HG03103 (cell line): ENCODE data around the gene NCOR2.
A peak's percentile ranks its signal among the peaks of the same experiment; 100 is the strongest.
"Not testable (repeated sequence)": the region's sequence is repeated elsewhere in the genome, so short reads cannot be mapped to it uniquely, and the experiment has no call there.

Source experiments
- ATAC-seq: cut with Tn5 transposase; IDR thresholded peaks from one replicate; pipeline ENCODE4 v1.9.1; 2021; ENCODE audit warnings: low read depth; ENCODE audit not compliant: unreplicated experiment

The NCOR2 gene

DNA sequence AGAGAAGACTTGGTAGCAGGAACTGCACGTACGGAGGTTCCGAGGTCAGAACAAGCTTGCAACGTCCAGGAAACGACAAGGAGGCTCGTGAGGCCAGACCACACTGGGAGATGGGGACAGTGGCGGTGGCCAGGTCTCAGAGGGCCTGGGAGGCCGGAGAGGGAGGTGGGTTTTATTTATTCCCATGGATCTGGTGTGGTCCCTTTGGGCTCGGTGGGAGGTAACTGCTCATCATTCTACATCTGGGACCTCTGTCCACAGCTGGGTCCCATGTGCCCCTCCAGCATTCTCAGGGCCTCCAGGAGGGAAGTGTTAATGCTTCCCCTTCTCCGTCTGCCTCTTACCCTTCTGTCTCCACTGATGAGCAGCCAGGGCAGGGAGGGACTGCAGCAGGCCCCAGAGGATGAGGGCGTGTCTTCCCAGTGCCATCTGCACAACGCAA lies 35.7 kb upstream of the NCOR2 start:
- no peak for ATAC-seq

DNA sequence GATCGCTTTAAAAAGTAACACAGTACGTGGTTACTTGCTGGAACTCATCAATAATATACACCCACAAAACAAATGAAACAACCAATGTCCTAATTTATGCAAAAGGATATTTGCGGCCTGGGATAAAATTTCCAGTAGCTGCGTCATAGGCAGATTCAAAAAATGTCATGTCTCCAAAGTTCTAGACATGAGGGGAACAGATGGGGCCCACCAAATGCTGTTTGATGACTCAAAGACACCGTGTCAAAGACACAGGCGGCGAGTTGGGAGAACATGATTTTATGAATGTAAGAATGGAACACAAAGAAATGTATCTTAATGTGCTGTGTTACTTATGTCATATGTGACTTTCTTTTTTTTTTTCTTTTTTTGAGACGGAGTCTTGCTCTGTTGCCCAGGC lies 34.3 kb upstream of the NCOR2 start:
- no peak for ATAC-seq

DNA sequence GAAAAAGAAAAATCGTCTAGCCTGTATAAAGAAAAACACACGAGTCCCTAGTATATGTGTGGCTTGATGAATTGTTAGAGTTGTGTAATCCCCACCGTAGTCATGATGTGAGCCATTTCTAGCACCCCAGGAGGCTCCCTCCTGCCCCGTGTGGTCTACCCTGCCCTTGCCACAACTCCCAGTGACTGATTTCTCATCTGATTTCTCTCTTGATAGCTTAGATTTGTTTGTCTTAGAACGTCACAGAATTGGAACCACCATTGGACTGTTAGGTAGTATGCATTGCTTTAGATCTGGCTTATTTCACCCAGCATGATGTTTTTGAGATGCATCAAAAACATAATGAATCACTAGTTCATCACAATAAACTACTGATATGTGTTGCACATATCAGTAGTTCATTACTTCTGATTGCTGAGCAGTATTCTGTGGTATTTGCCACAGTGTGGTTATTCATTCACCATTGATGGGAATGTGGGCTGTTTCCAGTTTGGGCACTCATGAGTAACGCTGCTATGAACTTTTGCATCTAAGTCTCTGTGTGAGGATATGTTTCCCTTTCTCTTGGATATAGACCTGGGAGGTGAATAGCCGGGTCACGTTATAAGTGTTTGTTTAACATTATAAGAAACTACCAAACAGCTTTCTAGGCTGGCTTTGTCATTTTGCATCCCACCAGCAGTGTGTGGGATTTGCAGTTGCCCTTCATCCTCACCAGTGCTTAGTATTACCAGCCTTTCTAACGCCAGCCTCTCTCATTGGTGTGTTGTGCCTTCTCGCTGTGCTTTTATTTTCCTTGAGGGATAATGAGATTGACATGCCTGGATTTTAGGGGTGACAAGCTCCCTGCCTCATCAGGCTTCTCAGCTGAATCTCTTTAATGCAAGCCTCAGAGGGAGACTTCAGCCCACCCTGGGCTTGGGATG lies 31.9 kb upstream of the NCOR2 start:
- no peak for ATAC-seq

DNA sequence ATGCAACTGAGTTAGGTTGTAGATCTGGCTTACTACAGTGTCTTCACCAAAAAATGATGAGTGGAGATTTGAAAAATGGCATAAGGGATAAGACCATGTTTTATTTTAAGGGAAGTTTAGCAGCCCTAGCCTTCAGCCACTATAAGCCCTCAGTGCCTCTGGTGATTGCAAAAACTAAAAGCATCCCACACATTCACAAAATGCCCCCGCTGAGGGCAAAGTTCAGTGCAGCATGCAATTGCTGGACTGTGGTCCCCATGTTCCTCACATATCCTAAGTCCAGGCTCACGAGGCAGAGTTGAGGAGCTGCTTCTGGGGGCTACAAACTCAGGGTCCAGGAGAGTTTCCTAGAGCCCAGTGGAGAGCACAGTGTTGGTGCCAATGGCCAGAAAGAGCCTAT lies 29.6 kb upstream of the NCOR2 start:
- ATAC-seq, result no peak

DNA sequence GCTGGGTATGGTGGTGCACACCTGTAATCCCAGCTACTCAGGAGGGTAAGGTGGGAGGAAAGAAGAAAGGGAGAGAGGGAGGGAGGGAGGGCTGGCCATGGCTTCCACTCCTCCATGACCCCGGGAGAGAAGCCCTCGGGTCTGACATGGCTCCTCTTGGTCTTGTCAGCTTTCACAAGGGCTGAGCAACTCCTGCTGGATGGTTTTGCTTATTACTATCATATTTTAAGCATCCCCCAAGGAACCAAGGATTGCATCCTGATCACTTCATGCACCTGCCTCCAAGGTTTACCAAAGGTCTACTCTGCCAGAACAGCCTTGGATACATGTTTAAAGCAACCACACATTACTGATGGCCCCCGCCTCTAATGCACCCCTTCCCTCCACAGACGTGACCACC lies 28.0 kb upstream of the NCOR2 start:
- no peak for ATAC-seq

DNA sequence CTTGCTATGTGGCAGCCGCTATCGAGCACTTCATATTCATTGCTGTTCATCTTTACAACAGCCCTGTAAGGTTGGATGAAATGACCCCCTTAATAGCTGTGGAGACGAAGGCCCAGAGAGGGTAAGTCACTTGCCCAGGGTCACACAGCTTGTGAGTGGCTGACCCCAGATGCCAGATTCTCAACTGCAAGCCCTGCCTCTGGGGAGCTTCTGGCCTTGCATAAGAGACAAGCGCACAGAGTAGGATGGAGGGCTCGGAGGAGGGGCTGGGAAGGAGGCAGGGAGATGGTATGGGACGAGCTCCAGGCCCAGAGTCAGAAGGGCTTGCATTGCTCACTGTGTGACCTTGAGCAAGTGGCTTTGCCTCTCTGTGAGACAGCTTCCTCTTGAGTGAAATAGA lies 27.4 kb upstream of the NCOR2 start:
- no peak for ATAC-seq

DNA sequence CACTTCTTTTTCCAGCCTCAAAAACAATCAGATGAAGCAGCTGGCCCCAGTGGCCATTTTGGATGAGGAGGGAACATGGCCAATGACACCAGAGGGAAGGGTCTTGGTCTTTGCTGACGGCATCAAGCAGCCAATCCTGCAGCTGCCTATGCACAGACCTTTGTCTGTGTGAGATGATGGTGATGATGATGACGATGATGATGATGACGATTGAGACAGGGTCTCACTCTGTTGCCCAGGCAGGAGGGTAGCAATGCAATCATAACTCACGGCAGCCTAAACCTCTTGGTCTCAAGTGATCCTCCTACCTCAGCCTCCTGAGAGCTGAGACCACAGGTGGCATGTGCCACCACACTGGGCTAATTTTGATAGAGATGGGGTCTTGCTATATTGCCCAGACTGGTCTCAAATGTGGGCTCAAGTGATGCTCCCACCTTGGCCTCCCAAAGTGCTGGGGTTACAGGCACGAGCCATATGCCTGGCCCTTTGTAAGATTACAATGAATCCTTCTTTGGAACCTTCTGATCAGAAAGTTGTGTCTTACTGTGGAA lies 26.5 kb upstream of the NCOR2 start:
- ATAC-seq, result no peak

DNA sequence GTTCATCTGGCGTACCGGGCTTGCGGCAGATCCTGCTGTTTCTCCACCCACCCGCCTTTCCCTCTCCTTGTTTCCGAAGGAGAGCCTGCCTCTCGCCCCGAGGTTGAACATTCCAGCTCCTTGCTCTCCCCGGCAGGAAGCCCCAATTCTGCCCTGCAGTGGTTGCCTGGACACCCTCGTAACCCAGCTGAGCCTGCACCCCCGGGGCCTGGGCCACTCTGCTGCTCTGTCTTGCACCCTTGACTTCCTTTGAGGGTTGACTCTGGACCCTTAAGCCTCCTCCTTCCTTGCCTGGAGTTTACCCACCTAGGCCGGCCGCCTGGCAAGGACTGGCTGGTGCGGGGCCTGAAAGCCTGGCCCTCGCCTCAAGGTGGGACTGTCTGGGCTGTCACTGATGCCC lies 25.8 kb upstream of the NCOR2 start:
- ATAC-seq, result no peak

DNA sequence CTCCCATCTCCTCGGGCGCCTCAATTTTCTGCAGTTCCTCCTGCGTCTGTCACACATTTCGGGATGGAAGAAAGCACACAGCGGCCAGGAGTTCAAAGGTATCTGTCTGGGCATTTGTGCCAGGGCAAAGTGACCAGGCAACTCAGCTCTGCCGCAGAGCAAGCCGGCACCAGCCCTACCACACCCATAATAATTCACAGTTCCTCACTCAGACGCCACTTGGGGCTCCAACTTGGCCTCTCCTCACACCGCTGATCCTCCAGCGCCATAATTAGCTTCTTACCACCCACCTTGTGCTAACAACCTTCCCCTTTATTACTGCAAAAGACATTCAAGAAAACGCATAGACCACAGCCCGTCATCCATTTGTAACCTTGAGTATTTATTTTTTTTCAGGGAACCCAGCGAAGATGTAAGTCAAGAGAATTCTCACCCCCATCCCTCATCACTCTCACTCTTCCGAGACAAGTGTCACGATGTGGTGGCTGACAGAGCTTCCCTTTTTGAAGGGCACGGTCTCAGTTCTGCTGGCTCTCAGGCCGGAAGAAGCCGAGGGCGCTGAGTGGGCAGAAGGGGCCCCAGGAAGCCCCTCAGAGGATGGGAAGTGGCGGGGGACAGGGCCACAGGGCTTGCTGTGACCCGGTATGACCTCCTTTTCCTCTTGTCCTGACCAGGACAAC lies 25.2 kb upstream of the NCOR2 start:
- ATAC-seq, result peak; percentile 56

DNA sequence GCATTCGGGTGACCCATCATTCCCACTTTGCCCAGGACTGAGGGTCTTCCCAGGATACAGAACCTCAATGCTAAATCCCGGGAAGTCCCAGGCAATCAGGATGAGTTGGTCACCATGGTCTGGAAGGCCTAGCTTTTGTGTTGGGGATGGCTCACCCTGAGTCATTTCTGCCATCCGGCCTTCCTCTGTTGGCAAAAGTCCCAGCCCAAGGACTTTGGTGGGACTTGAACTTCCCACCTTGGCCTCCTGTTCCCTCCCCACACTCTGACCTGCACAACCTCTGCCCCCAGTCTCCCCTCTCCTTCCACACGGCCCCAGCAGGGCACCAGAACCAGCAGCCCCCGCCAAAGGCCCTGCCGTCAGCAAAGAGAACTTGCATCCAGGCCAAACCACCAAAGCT lies 24.6 kb upstream of the NCOR2 start:
- ATAC-seq, result no peak

DNA sequence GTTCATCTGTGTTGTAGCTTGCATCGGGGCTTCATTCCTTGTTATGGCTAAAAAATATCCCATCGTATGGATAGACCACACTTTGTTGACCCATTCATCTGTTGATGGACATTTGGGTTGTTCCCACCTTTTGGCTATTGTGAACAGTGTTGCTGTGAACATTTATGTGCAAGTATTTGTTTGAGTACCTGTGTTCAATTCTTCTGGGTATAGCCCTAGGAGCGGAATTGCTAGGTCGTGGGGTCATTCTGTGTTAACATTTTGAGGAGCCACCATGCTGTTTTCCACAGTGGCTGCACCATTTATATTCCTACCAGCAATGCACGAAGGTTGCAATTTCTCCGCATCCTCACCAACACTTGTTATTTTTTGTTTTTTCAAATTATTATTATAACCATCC lies 23.0 kb upstream of the NCOR2 start:
- no peak for ATAC-seq

DNA sequence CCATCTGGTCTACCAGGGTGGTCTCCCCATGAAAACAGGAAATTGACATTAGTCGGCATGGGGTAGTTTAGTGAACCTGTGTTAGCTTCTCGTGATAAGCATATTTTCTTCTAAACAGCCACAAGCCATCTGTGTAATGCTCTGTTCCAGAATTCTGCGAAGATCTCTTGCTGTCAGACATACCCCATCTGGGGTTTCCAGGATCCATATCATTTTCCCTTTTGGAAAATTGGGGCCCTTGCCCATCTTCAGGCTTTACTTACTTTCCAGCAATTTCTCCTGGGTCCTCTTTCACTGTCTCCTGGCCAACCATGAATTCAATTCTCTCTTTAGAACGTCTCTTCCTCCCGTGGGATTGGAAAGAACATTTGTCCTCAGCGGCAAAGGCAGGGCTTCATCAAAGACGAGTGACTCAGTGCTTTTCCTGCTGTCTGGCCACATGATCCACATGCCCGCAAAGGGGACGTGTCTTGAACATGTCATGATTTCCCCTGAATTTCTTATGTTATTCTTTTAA lies 21.4 kb upstream of the NCOR2 start:
- ATAC-seq, result no peak

DNA sequence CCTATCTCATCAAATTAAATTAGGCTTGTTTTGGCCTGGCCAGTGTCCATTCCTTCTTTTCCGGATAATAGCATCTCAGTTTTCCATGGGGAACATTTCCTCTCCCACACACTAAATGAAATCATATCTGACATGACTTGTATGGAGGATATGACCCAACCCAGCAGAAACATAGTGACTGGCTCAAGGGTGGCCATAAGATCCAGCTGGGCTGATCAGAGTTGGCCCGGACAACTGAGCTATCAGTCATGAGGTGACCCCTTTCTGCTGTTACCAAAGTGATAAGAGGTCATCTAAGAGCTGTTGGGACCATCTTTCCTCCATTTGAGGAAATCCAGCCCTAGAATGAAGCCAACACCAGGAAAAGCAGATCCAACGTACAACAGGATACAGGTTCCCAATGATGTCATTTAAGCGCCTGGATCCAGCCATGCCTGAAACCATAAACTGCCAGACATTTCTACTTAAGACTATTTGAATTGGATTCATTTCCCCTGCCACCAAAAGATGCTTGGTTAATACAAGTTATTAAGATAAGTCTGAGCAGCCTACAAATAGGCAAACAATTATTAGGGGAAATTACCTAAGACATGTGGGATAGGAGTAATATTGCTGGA lies 20.7 kb upstream of the NCOR2 start:
- ATAC-seq, result no peak

DNA sequence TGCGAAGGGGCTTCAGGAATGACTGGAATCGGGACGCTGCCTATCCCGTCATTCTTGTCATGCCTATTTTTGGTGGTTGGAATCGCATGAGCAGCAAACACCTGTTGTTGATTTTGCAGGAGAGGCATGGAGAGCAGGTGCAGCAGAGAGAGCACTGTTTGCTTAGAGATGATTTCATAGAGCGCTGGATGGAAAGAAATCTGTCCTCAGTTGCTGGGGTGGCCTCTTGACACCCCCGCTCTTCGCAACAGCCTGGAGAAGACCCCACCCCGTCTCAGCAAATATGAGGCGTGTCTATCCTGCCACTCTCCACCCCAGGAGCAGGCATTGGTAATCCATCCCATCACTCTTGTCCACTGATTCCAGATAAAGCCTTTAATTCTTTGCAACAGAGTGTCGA lies 19.3 kb upstream of the NCOR2 start:
- ATAC-seq, result no peak

DNA sequence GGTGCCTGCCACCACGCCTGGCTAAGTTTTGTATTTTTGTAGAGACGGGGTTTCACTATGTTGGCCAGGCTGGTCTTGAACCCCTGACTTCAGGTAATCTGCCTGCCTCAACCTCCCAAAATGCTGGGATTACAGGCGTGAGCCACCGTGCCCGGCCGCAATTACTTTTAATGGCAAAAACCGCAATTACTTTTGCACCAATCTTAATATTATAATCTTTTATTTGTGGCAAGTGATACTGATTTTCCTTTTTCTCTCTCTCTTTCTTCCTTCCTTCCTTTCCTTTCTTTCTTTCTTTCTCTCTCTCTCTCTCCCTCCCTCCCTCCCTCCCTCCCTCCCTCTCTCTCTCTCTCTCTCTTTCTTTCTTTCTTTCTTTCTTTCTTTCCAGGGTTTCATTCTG lies 17.1 kb upstream of the NCOR2 start:
- ATAC-seq, result not testable (repeated sequence)

DNA sequence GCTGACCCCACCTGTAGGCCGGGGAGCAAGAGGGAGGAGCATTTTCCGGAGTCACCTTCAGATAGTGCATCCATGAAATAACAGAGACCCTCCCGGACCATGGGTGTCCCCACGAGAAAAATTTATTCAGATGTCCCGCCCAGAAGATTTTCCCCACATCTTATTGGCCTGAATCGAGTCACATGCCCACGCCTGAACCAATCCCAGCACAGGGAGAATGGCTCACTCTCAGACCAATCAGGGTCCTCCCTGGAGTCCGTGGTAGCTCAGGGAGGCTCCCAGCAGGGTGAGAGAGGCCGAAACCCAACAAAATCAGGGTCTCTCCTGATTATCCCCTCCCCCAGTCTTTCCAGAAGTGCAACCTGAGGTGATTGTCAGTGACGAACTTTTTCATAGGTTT lies 16.4 kb upstream of the NCOR2 start:
- ATAC-seq, result no peak

DNA sequence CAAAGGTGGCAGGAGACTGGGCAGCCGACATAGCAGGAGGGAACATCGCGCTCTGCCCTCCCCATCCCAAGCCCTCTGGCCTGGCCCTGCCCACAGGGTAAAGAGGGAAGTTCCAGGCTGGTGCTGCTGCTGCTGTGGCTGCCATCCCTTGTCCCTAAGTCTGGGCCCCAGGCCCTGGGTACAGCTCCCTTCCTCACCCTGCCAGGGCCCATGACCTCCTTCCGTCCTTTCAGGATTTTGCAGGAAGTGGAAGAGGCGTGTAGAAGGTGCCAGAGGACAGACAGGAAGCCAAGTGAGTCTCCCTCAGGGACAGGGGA lies 14.7 kb upstream of the NCOR2 start:
- ATAC-seq, result no peak

DNA sequence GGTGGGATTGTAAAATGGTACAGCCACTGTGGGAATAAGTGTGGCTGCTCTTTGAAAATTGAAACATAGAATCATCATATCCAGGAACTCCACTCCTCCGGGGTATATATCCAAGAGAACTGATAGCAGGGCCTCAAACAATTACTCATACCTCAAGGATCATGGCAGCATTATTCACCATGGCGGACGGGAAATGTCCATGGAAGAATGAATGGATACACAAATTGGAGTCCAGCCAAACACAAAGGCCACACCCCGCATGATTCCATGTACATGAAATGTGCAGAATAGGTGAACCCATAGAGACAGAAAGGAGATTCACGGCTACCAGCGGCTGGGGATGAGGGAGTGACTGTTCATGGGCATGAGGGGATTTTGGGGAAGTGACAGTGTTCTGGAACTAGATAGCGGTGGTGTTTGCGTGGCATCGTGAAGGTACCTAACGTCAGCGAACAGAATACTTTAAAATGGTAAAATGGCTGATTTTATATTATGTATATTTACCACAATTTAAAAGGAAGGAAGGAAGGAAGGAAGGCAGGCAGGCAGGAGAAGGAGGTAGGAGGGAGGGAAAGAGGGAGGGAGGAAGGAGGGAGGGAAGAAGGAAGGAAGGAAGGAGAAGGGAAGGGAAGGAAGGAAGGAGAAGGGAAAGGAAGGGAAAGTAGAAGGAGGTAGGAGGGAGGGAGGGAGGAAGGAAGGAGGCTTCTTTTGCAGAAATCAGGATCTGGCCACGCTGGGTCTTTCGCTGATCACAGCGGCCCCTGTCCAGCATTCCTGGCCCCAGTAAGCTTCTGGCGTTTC lies 14.1 kb upstream of the NCOR2 start:
- no peak for ATAC-seq

DNA sequence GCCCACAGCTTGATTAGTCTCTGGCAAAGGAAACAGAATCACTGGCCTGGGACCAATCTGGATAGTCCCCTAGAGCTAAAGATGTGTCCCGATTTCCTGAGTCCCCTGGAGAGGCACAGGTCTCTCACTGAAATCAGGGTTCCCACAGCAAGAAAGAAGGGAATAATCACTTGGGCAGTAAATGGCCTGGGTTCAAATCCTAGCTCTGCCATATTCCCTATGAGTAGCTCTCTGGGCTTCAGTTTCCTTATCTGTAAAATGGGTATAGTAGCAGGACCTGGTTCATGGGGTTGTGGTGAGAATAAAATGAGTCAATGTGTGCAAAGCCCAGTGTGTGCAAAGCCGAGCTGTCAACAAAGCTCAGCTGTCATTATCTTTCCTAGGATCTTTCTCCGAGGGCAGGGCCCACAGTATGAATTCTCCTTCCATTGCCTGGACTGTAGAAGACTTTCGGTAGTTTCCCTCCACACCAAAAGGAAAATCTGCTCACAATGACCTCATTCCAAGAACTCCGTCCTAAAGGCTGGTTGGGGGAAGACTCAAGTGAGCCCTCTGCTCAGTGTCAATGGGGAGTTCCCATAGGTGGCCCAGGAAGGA lies 12.6 kb upstream of the NCOR2 start:
- ATAC-seq, result no peak

DNA sequence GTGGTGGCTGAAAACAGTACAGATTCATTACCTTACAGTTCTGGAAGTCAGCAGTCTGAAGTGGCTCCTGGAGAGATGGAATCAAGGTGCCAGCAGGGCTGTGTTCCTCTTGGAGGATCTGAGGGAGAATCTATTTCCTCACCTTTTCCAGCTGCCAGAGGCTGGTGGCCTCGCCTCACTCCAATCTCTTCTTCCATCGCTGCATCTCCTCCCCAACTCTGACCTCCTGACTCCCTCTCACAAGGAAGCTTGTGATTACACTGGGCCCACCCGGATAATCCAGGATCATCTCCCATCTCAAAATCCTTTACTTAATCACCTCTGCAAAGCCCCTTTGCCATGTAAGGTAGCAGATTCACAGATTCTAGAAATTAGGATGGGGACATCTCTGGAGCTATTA lies 11.4 kb upstream of the NCOR2 start:
- ATAC-seq, result no peak
